ENCODE data around the gene ANAPC10.

The ANAPC10 gene

DNA sequence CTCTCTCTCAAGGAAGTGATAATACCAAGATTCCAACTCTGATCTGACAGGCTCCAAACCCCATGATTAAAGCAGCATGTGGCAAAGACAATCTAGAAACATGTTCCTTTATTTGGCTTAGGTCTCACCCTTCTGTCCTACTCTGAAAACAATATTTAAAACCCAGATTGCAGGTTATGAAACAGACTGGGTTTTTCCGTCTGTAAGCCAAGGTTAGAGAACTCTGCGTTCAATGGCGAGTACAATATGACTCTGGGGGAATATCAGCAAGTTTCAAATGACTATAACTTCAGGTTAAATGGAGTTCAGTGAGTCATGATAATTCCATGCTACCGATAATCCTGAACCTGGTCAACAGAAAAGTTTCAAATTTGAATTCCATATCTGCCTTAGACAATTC lies 50.8 kb downstream of the ANAPC10 start:
- TF ChIP-seq, protein P1, sequence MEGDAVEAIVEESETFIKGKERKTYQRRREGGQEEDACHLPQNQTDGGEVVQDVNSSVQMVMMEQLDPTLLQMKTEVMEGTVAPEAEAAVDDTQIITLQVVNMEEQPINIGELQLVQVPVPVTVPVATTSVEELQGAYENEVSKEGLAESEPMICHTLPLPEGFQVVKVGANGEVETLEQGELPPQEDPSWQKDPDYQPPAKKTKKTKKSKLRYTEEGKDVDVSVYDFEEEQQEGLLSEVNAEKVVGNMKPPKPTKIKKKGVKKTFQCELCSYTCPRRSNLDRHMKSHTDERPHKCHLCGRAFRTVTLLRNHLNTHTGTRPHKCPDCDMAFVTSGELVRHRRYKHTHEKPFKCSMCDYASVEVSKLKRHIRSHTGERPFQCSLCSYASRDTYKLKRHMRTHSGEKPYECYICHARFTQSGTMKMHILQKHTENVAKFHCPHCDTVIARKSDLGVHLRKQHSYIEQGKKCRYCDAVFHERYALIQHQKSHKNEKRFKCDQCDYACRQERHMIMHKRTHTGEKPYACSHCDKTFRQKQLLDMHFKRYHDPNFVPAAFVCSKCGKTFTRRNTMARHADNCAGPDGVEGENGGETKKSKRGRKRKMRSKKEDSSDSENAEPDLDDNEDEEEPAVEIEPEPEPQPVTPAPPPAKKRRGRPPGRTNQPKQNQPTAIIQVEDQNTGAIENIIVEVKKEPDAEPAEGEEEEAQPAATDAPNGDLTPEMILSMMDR (IDR thresholded peaks at IDR 0.05), result no peak
- Histone ChIP-seq H3K9me3 (no peaks in the 10 kb centered on the region), H3K4me3 (no peak overlapping the region), H3K4me1 (no peaks in the 10 kb centered on the region), H3K27ac (no peak overlapping the region), H3K36me3 (peaks cover 0 to 7% (median 6%) of the 10 kb centered on the region in 3 donors), H3K27me3 (no peaks in the 10 kb centered on the region)
- no peak for DNase-seq
- intact Hi-C loops (cut with DNase I; ENCODE audit: low total_unique reads), result no loop called here

- no peak overlapping the region for H3K4me3 ChIP-seq
- no peaks in the 10 kb centered on the region for H3K27me3 ChIP-seq
- intact Hi-C loops (cut with DNase I; ENCODE audit: low total_unique reads), result no loop called here
- no peaks in the 10 kb centered on the region for H3K9me3 ChIP-seq
- H3K4me1 ChIP-seq, result no peaks in the 10 kb centered on the region
- H3K27ac ChIP-seq, result no peak overlapping the region
- DNase-seq, result no peak
- TF ChIP-seq, protein P1 (IDR thresholded peaks at IDR 0.05), result no peak
- peaks cover 0 to under 1% (median 0%) of the 10 kb centered on the region in 3 donors for H3K36me3 ChIP-seq
Measured at GRCh38 chr4:145045180-145045579, 52.8 kb downstream of the ANAPC10 start.

DNA sequence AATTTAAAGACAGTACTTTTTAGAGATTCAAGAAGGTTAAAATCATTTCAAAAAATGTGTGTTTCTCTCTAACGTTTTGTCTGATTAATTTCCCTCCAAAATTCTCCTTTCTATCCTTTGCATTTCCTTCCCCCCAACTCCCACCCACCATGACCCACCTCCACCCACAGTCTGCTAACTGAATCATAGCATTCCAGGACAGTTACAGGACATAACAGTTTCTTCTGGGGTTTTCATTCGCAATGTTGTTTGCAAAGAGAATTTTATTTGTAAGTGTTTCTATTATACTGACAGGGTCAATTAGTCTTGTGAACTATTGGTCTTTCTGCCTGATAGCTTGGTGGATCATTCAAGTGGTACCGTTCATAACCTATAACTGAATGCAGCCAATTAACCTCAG lies 53.7 kb downstream of the ANAPC10 start:
- H3K4me3 ChIP-seq, result no peak overlapping the region
- H3K27me3 ChIP-seq, result no peaks in the 10 kb centered on the region
- no peak overlapping the region for H3K27ac ChIP-seq
- H3K4me1 ChIP-seq, result no peaks in the 10 kb centered on the region
- intact Hi-C loops (cut with DNase I; ENCODE audit: low total_unique reads), result no loop called here
- TF ChIP-seq, protein P1 (IDR thresholded peaks at IDR 0.05), result no peak
- no peaks in the 10 kb centered on the region for H3K9me3 ChIP-seq
- no peaks in the 10 kb centered on the region for H3K36me3 ChIP-seq
- DNase-seq, result no peak

GRCh38 chr4:145043306-145043705 lies 54.7 kb downstream of the ANAPC10 start:
- H3K36me3 ChIP-seq, result no peaks in the 10 kb centered on the region
- TF ChIP-seq, protein P1 (IDR thresholded peaks at IDR 0.05), result no peak
- no peaks in the 10 kb centered on the region for H3K4me1 ChIP-seq
- DNase-seq, result no peak
- H3K27me3 ChIP-seq, result no peaks in the 10 kb centered on the region
- H3K9me3 ChIP-seq, result no peaks in the 10 kb centered on the region
- H3K4me3 ChIP-seq, result no peak overlapping the region
- no peak overlapping the region for H3K27ac ChIP-seq
- intact Hi-C loops (cut with DNase I; ENCODE audit: low total_unique reads), result no loop called here

DNA sequence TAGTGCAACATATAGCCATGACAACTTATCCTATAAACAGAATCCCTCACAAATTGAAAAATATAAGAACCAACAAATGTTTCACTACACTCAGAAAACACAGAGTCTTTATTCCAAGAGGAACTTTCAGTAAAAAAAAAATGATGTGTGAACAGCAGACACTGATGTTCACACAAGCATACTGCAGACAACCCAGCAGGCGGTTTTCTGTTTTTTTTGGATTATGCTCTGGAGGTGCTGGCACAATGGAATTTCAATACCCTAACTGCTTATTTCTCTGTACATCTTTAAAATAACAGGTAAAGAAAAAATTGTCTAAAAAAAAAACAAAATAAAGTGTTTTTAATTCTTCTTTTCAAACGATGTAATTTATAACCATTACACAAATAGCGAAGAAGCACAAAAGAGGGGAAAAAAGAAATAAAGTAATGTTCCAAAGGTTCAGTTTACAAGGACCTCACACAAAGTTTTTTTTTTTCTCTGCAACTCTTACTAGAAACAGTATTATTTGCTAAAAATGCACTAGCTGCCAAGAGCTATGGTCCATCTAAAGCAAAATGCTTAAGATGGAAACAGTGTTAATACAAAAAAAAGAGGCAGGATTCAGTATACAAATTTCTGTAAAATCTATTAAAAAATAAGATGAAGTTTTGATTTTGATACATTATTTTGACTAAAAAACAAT lies 55.3 kb downstream of the ANAPC10 start:
- H3K36me3 ChIP-seq, result no peaks in the 10 kb centered on the region
- intact Hi-C loops (cut with DNase I; ENCODE audit: low total_unique reads), result no loop called here
- no peaks in the 10 kb centered on the region for H3K9me3 ChIP-seq
- no peak for DNase-seq
- H3K4me1 ChIP-seq, result no peaks in the 10 kb centered on the region
- no peaks in the 10 kb centered on the region for H3K27me3 ChIP-seq
- TF ChIP-seq, protein P1 (IDR thresholded peaks at IDR 0.05), result no peak
- H3K4me3 ChIP-seq, result no peak overlapping the region
- H3K27ac ChIP-seq, result no peak overlapping the region

- Histone ChIP-seq H3K4me1 (no peaks in the 10 kb centered on the region), H3K36me3 (no peaks in the 10 kb centered on the region), H3K9me3 (no peaks in the 10 kb centered on the region), H3K4me3 (no peak overlapping the region), H3K27me3 (no peaks in the 10 kb centered on the region), H3K27ac (no peak overlapping the region)
- TF ChIP-seq, protein P1 (IDR thresholded peaks at IDR 0.05), result no peak
- DNase-seq, result peak in 1 of 2 donors; percentile 28
- intact Hi-C loops (cut with DNase I; ENCODE audit: low total_unique reads), result no loop called here
Measured at GRCh38 chr4:145041378-145041777, 56.6 kb downstream of the ANAPC10 start.
